Activated CD8-positive, alpha-beta memory T cell treated with anti-CD3 and anti-CD28 coated beads, Interleukin-2, amount 50 U/mL, for 4 hours (primary cell): ENCODE measurements around the gene RPS23.
A peak's percentile ranks its signal among the peaks of the same experiment; 100 is the strongest.

Experiments used
- DNase-seq: peaks from one replicate; pipeline ENCODE4 v3.0.0-alpha.2; 2020

The RPS23 gene

GRCh38 chr5:82244151-82244550, 34.0 kb downstream of the RPS23 start:
- no peak for DNase-seq

DNA sequence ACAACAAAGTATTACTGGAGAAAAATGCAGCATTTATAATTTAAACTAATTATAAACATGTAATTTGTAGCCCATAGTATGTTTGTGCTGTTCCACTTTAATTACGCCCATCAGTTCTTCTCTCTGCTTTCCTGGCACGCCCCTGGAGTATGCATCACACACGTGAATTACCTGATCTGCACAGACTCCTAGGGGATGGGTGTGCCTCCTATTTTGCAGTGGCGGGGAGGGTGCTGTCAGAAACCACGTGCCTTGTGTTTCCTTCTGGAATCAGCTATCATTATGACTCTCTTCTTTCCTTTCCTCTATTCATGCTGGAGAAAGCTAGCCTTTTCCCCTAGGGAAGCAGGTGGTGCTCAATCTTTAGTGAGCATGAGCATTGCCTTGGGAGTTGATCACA, 43.3 kb downstream of the RPS23 start:
- no peak for DNase-seq

- DNase-seq, result peak; percentile 51
These were observed 52.5 kb downstream of the RPS23 start for GRCh38 chr5:82225525-82226172.
